ENCODE results near the gene CPED1.

Gene CPED1

GRCh38 chr7:121274467-121274866 is 286.0 kb downstream of the CPED1 start:
- TF ChIP-seq CTCF (IDR thresholded peaks at IDR 0.05; ENCODE audit: borderline replicate concordance, insufficient read depth, low read depth, low read length), result no peak
- no peak overlapping the region for H3K4me3 ChIP-seq (ENCODE audit: low read depth, low read length)

- no peak for TF ChIP-seq CTCF (IDR thresholded peaks at IDR 0.05; ENCODE audit: borderline replicate concordance, insufficient read depth, low read depth, low read length)
- H3K4me3 ChIP-seq (ENCODE audit: low read depth, low read length), result no peak overlapping the region
Observed at GRCh38 chr7:121275204-121275603, 286.7 kb downstream of the CPED1 start.

- TF ChIP-seq CTCF (IDR thresholded peaks at IDR 0.05; ENCODE audit: borderline replicate concordance, insufficient read depth, low read depth, low read length), result no peak
- no peak overlapping the region for H3K4me3 ChIP-seq (ENCODE audit: low read depth, low read length)
Observed at GRCh38 chr7:121276313-121276712, 287.8 kb downstream of the CPED1 start.

- no peak overlapping the region for H3K4me3 ChIP-seq (ENCODE audit: low read depth, low read length)
- no peak for TF ChIP-seq CTCF (IDR thresholded peaks at IDR 0.05; ENCODE audit: borderline replicate concordance, insufficient read depth, low read depth, low read length)
Observed at GRCh38 chr7:121278120-121279021, 289.9 kb downstream of the CPED1 start.

- H3K4me3 ChIP-seq (ENCODE audit: low read depth, low read length), result no peak overlapping the region
- no peak for TF ChIP-seq CTCF (IDR thresholded peaks at IDR 0.05; ENCODE audit: borderline replicate concordance, insufficient read depth, low read depth, low read length)
Observed at GRCh38 chr7:121279060-121279620, 290.6 kb downstream of the CPED1 start.

- no peak for TF ChIP-seq CTCF (IDR thresholded peaks at IDR 0.05; ENCODE audit: borderline replicate concordance, insufficient read depth, low read depth, low read length)
- no peak overlapping the region for H3K4me3 ChIP-seq (ENCODE audit: low read depth, low read length)
Observed at GRCh38 chr7:121279822-121280221, 291.3 kb downstream of the CPED1 start.

- H3K4me3 ChIP-seq (ENCODE audit: low read depth, low read length), result no peak overlapping the region
- no peak for TF ChIP-seq CTCF (IDR thresholded peaks at IDR 0.05; ENCODE audit: borderline replicate concordance, insufficient read depth, low read depth, low read length)
Observed at GRCh38 chr7:121280656-121281055, 292.1 kb downstream of the CPED1 start.

Measured in GM12875 (cell line).